GM18502 (cell line): ENCODE measurements around the gene WFDC1.

Experiments
- ATAC-seq: cut with Tn5 transposase; IDR thresholded peaks from one replicate; pipeline ENCODE4 v1.9.1; 2021; ENCODE audit warnings: mild to moderate bottlenecking; ENCODE audit not compliant: unreplicated experiment, poor library complexity

Gene WFDC1

GRCh38 chr16:84299734-84300440 lies 5.2 kb downstream of the WFDC1 start:
- ATAC-seq = no peak

DNA sequence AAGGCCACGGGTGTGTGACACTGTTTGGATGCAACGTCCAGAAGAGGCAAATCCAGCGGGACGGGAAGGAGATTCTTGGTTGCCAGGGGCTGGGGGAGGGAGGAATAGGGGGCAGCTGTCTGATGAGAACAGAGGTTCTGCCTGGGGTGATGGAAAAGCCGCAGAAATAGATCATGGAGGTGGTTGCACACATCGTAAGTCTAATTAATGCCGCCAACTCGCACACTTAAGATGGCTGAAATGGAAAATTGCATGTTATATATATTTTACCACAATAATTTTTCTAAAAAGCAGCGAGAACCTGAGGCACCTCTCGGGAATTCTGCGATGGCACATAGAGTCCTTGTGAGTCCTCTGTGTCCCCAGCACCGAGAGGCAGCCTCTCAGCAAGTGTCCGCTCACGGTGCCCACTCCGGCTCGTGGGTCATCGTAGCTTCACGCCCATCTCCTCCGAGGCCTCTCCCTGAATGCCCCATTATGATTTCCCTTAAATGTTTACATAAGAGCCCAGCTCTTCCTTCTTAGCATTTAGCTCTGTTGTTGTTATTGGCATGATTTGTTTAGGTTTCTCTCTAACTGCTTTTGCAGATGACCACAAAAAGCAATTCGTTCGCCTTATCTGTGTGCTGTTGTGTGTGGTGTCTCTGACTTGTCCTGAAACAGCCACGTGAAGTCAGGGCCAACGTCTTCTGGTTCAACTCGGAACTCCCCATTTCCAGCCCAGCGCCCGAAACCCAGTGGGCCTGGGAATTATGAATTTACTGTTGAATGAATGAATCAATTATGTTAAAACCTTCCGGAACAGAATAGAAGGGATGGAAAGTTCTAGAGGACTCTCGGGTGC lies 7.7 kb downstream of the WFDC1 start:
- ATAC-seq = no peak

DNA sequence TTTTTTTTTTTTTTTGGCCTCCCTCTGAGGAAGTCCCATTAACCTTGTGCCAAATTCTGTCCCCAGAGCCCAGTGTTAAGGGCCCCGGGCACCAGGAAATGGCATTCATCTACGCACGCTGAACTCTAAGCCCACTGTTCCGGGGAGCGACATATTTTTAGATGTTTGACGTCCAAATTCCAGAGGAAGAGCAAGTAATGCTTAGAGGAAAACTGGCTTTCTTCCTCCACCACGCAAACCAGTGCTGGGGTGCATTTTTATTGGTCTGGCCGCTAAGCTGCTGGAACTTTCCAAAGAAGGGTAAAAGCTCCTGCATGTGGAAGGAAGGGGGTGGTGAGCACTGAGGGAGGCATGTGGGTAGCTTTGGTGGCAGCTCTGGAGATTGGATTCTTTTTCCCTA lies 8.3 kb downstream of the WFDC1 start:
- ATAC-seq = no peak

DNA sequence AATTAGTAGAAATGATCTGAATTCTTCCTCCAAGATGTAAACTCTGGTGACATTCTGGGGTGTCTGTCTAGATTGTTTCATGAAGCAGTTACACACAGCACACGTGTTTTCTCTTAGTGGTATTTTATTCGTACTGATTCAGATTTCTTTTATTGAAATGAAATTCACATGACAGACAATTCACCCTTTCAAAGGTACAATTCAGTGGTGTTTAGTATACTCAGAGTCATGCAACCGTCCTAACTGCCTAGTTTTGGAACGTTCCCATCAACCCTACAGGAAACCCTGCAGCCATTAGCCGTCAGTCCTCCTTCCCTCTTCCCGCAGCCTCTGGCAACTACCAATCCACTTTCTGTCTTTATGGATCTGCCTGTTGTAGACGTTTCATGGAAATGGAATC lies 8.8 kb downstream of the WFDC1 start:
- no peak for ATAC-seq

DNA sequence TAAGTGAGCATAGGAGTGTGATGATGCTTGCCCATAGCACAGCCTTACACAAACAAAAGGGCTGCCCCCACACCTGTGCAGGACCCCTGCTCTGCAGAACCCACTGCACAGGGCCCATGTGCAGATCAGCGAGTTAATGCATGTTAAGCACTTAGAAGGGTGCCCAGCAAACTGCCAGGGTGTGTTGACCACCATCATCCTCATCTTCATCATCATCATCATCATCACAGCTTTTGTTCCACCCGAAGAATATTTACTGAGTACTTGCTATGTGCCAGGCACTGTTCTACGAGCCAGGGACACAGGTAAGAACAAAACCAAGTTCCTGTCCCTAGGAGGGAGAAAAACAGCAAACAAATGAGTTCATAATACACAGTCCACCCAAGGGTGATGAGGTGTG lies 11.9 kb downstream of the WFDC1 start:
- ATAC-seq = no peak

DNA sequence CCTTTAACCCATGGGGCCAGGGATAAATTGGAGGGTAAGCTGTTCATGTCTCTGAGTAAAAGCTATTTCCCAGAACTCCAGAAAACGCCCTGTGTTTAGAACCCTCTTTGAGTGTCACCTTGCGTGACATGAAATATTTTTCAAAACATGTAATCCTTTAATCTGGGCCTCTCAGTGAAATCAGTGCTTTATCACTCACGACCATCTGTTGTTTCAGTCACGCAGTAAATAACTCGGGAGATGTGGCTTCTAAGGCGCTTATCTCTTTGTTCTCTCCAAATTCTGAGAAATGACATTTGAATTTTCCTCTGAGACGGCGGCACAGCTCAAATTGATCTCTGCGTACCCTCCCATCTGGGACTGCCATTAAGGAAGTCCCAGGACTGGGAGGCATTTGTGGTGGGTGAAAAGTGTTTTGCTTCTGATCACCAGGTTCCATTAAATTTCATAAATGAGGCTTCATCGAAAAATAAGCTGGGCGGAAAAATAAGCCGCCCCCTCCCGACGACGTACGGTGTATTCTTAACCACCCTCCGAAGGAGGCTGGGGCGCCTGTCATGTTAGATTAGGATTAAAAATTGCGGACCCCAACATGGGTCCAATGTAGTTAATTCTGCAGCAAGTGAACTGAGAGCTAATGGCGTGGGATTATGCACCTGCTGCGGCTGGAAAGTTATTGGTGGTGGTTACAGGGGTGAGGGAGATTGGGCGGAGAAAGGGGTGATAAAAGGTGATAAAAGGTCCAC lies 12.7 kb downstream of the WFDC1 start:
- ATAC-seq = no peak

DNA sequence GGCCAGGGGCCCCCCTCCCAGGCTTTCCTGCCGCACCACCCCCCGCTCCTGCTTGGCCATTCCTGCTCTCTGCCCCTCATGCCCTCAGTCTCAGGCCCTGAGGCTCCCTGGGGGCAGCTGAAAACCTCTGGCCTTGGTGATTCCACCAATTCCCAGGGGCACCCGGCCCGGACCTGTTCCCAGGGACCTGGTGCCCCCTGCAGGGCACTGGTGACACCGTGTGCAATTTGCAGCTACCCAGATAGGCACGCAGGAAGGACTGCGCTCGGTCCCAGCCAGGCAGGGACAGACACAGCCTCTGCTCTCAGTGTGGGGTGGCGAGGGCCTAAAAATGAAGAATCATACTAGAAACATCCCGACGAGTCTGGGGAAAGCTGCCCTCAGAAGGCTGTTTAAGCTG lies 13.4 kb downstream of the WFDC1 start:
- ATAC-seq = no peak

DNA sequence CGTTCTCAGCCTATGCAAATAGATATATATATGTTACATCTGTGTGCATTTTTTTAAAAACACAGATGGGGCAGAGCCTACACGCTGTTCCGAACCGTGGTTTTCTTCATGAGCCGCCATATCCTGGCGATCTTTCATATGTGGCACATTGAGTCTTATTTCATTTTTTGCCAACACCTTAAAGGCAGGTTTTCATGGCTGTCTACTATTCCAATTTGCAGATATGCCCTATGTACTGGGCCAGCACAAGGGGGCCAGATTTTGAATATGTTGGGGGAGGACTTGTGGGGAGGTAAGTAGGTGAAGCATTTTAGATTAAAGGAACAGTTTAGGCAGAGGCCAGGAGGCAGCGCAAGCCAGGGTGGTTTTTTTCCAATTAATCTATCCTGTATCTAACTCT lies 16.0 kb downstream of the WFDC1 start:
- ATAC-seq = no peak

DNA sequence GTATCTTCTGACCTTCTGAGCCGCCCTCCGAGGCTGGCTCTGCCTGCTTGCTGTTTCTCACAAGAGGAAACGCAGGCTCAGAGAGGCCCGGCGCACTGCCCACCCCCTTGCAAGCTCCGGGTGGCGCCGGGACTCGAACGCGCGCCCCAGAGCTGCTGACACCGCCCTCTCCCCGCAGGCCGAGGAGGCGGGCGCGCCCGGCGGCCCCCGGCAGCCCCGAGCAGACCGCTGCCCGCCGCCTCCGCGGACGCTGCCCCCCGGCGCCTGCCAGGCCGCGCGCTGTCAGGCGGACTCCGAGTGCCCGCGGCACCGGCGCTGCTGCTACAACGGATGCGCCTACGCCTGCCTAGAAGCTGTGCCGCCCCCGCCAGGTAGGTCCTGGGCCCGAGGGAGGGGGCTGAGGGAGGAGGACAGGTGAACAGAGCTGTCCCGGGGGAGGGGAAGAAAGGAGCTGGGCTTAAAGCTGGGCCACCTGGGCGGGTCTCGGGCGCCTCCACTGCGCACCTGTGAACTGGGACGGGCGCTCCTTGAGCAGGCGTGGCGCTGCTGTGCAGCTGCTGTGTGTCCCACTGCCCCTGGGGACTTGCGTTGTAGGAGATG lies 18.2 kb downstream of the WFDC1 start:
- no peak for ATAC-seq

GRCh38 chr16:84313921-84314320 lies 19.2 kb downstream of the WFDC1 start:
- ATAC-seq = no peak

GRCh38 chr16:84314373-84314772 lies 19.7 kb downstream of the WFDC1 start:
- ATAC-seq = no peak

DNA sequence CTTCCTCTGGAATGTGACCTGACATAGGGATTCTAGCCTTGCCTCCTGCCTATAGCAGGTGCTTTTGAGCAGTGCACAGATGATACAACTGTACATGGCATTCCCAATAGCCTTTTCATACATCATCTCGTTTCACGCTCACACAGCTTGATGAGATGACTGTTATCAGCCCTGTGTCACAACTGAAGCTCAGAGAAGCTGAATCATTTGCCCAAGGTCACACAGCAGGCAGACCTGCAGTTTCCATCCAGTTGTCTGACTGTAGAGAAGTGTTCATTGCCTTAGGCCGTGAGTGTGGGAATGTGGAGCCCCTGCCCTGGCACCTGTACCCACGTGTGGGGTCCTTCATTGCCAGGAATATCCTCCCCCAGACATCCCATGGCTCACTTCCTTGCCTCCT lies 20.1 kb downstream of the WFDC1 start:
- no peak for ATAC-seq

DNA sequence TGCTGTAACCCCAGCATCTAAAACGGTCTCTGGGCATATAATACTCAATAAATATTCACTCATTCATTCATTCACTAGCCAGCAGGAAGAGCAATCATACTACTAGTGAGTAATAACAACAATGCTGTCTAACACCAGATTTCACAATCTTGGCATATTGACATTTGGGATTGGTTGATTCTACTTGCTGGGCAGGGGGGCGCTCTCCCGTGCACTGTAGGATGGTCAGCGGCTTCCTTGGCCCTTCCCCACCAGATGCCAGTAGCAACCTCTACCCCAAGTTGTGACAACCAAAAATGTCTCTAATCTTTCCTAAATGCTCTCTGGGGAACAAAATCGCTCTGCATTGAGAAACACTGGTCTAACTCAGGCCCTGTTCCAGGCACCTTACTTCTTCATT lies 20.7 kb downstream of the WFDC1 start:
- no peak for ATAC-seq

- ATAC-seq = no peak
Measured at GRCh38 chr16:84318091-84318975, 23.7 kb downstream of the WFDC1 start.

GRCh38 chr16:84319146-84319760 lies 24.6 kb downstream of the WFDC1 start:
- no peak for ATAC-seq

DNA sequence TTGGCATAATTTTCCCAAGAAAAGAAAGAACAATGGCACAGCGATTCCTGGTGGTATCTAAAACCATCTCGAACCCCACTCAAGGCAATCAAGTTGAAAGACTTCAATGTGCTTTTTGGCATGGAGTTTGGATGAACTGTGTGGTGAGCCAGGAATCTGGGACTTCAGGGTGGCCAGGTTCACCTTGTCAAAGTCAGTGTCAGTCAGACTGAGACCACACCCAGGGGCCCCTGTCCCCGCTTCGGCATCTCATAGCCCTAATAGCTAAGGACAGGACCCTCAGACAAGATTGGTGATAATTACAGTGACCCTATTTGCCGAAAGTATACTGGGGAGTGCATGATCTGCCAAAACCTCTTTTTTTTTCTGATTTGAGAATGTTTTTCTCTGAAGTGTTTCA lies 25.8 kb downstream of the WFDC1 start:
- ATAC-seq = no peak

- ATAC-seq = no peak
Measured at GRCh38 chr16:84321932-84322331, 27.3 kb downstream of the WFDC1 start.

DNA sequence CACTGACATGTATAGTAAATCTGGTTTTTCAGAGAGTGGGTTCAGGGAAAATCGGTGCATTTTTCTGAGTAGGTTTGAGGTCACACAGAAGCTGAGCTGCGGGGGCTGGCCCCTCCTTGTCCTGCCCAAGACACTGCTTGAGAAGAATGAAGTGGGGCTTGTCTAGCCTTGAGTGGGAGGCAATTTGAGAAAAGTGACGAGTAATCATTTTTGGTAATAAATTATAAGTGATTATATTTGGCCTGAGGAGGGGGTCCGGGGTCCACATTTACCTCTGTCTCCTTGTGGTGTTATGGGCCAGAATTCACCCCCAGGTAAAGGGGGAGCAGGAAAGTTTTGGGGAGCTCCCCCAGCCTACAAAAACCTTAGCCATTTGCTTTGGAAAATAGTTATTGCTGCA lies 28.1 kb downstream of the WFDC1 start:
- ATAC-seq = no peak

GRCh38 chr16:84323606-84324005 lies 28.9 kb downstream of the WFDC1 start:
- no peak for ATAC-seq
